ENCODE data around the gene PTPN11.
"Not testable (repeated sequence)": the region's sequence is repeated elsewhere in the genome, so short reads cannot be mapped to it uniquely, and the experiment has no call there.

The PTPN11 gene

GRCh38 chr12:112409064-112409905 is 9.5 kb upstream of the PTPN11 start, which contains the start of gene RPL6:
Gene RPL6, minus strand, starts transcription at chr12:112409605. Its CDS starts 949 bp downstream, at chr12:112408656.
- peak; percentile 37 to 66 (median 53) for DNase-seq (ENCODE audit: low read depth in 4 of 4, low spot score in 1 of 4)

- no peak for DNase-seq (ENCODE audit: low read depth in 4 of 4, low spot score in 1 of 4)
These were observed 8.9 kb upstream of the PTPN11 start for GRCh38 chr12:112409906-112410244.

GRCh38 chr12:112413855-112414625 is 4.7 kb upstream of the PTPN11 start:
- DNase-seq (ENCODE audit: low read depth in 4 of 4, low spot score in 1 of 4) = no peak

- DNase-seq (ENCODE audit: low read depth in 4 of 4, low spot score in 1 of 4) = not testable (repeated sequence)
These were observed 3.3 kb upstream of the PTPN11 start for GRCh38 chr12:112415457-112415856.

GRCh38 chr12:112418273-112418607 is 507 bp upstream of the PTPN11 start:
- no peak for DNase-seq (ENCODE audit: low read depth in 4 of 4, low spot score in 1 of 4)

GRCh38 chr12:112419297-112420133 is 768 bp downstream of the PTPN11 start:
- DNase-seq (ENCODE audit: low read depth in 4 of 4, low spot score in 1 of 4) = peak in 1 of 4 experiments; percentile 13

- no peak for DNase-seq (ENCODE audit: low read depth in 4 of 4, low spot score in 1 of 4)
These were observed 2.0 kb downstream of the PTPN11 start for GRCh38 chr12:112420740-112421139.

- DNase-seq (ENCODE audit: low read depth in 4 of 4, low spot score in 1 of 4) = no peak
These were observed 2.6 kb downstream of the PTPN11 start for GRCh38 chr12:112421363-112421762.

- no peak for DNase-seq (ENCODE audit: low read depth in 4 of 4, low spot score in 1 of 4)
These were observed 3.8 kb downstream of the PTPN11 start for GRCh38 chr12:112422531-112422930.

GRCh38 chr12:112424126-112424525 is 5.4 kb downstream of the PTPN11 start:
- DNase-seq (ENCODE audit: low read depth in 4 of 4, low spot score in 1 of 4) = no peak

- DNase-seq (ENCODE audit: low read depth in 4 of 4, low spot score in 1 of 4) = no peak
These were observed 7.0 kb downstream of the PTPN11 start for GRCh38 chr12:112425582-112426382.

- DNase-seq (ENCODE audit: low read depth in 4 of 4, low spot score in 1 of 4) = no peak
These were observed 9.0 kb downstream of the PTPN11 start for GRCh38 chr12:112427760-112428159.

GRCh38 chr12:112430929-112431328 is 12.2 kb downstream of the PTPN11 start:
- no peak for DNase-seq (ENCODE audit: low read depth in 4 of 4, low spot score in 1 of 4)

GRCh38 chr12:112431965-112432364 is 13.2 kb downstream of the PTPN11 start:
- no peak for DNase-seq (ENCODE audit: low read depth in 4 of 4, low spot score in 1 of 4)

GRCh38 chr12:112433551-112433950 is 14.8 kb downstream of the PTPN11 start:
- no peak for DNase-seq (ENCODE audit: low read depth in 4 of 4, low spot score in 1 of 4)

GRCh38 chr12:112438645-112439044 is 19.9 kb downstream of the PTPN11 start:
- not testable (repeated sequence) for DNase-seq (ENCODE audit: low read depth in 4 of 4, low spot score in 1 of 4)

- DNase-seq (ENCODE audit: low read depth in 4 of 4, low spot score in 1 of 4) = no peak
These were observed 21.0 kb downstream of the PTPN11 start for GRCh38 chr12:112439769-112440168.

GRCh38 chr12:112440653-112441052 is 21.9 kb downstream of the PTPN11 start:
- not testable (repeated sequence) for DNase-seq (ENCODE audit: low read depth in 4 of 4, low spot score in 1 of 4)

- DNase-seq (ENCODE audit: low read depth in 4 of 4, low spot score in 1 of 4) = no peak
These were observed 25.2 kb downstream of the PTPN11 start for GRCh38 chr12:112443916-112444315.

GRCh38 chr12:112446008-112446725 is 27.4 kb downstream of the PTPN11 start:
- no peak for DNase-seq (ENCODE audit: low read depth in 4 of 4, low spot score in 1 of 4)
